Neural cell (in vitro differentiated cells): ENCODE measurements around the gene ICAM3. TPM values are rescaled to one million over a fixed set of nuclear protein-coding genes. Genes with fewer than 3 reads are reported as not detected.

Source experiments
- H2AFZ ChIP-seq: fragments of 200-600, 300-800 bp; sonication (generic), shearing (Covaris generic); 2 replicates; pipeline ENCODE4 v1.6.0; 2014; ENCODE audit warnings: low read depth, mild to moderate bottlenecking, antibody characterized with exemption, low read length, moderate library complexity
- H3F3A ChIP-seq: fragments of 200-600 bp; shearing (Covaris generic); 2 replicates; pipeline ENCODE4 v1.6.1; 2016; ENCODE audit warnings: mild to moderate bottlenecking, moderate library complexity, mixed read lengths, antibody characterized with exemption, low read length; ENCODE audit not compliant: insufficient read depth, poor library complexity, severe bottlenecking
- H3K27ac ChIP-seq: fragments of 200-600, 300-800 bp; sonication (generic), shearing (Covaris generic); 2 replicates; pipeline ENCODE4 v1.5.1; 2014; ENCODE audit warnings: mild to moderate bottlenecking, low read length, moderate library complexity
- H3K27me3 ChIP-seq: fragments of 300-800, 200-600 bp; sonication (generic), shearing (Covaris generic); 2 replicates; pipeline ENCODE4 v1.6.0; 2014; ENCODE audit warnings: mild to moderate bottlenecking, low read depth, low read length, moderate library complexity; ENCODE audit not compliant: insufficient read depth
- H3K36me3 ChIP-seq: fragments of 300-800, 200-600 bp; sonication (generic), shearing (Covaris generic); 2 replicates; pipeline ENCODE4 v1.5.1; 2014; ENCODE audit warnings: mild to moderate bottlenecking, antibody characterized with exemption, low read length, moderate library complexity; ENCODE audit not compliant: insufficient read depth
- H3K4me2 ChIP-seq: fragments of 300-800, 200-600 bp; sonication (generic), shearing (Covaris generic); 2 replicates; pipeline ENCODE4 v1.6.0; 2014; ENCODE audit warnings: mild to moderate bottlenecking, low read length
- H3K4me3 ChIP-seq: fragments of 300-800, 200-600 bp; sonication (generic), shearing (Covaris generic); 2 replicates; pipeline ENCODE4 v1.5.1; 2014; ENCODE audit warnings: mild to moderate bottlenecking, low read length, moderate library complexity
- H3K79me2 ChIP-seq: fragments of 200-600 bp; shearing (Covaris generic); replicated peaks from 2 replicates; pipeline ENCODE4 v1.6.0; 2014; ENCODE audit warnings: mild to moderate bottlenecking, low read length, moderate library complexity; ENCODE audit not compliant: insufficient read depth
- H3K9ac ChIP-seq: fragments of 300-800, 200-600 bp; sonication (generic), shearing (Covaris generic); 2 replicates; pipeline ENCODE4 v1.6.1; 2016; ENCODE audit warnings: mild to moderate bottlenecking, low read length, mixed read lengths
- H3K9me2 ChIP-seq: fragments of 200-600 bp; shearing (Covaris generic); 2 replicates; pipeline ENCODE4 v1.6.1; 2016; ENCODE audit warnings: mild to moderate bottlenecking, low read length, mixed read lengths; ENCODE audit not compliant: insufficient read depth
- H3K9me3 ChIP-seq: fragments of 200-600, 300-800 bp; sonication (generic), shearing (Covaris generic); 2 replicates; pipeline ENCODE4 v1.6.1; 2016; ENCODE audit warnings: mild to moderate bottlenecking, mixed run types, low read length, moderate library complexity, mixed read lengths
- H4K20me1 ChIP-seq: fragments of 200-600 bp; shearing (Covaris generic); 2 replicates; pipeline ENCODE4 v1.6.1; 2016; ENCODE audit warnings: mild to moderate bottlenecking, mixed run types; ENCODE audit not compliant: insufficient read depth
- EP300 ChIP-seq: fragments of 450-650 bp; conservative IDR thresholded peaks from 2 replicates; pipeline ENCODE4 v1.6.1; 2014; ENCODE audit warnings: antibody characterized with exemption, mild to moderate bottlenecking, moderate library complexity; ENCODE audit not compliant: poor library complexity, severe bottlenecking
- EZH2 ChIP-seq: fragments of 200-600, 300-800 bp; shearing (Covaris generic), sonication (generic); IDR thresholded peaks from 2 replicates; pipeline ENCODE4 v1.6.1; 2014; ENCODE audit warnings: antibody characterized with exemption, low read length, borderline replicate concordance, mild to moderate bottlenecking; ENCODE audit not compliant: insufficient read depth, poor library complexity, severe bottlenecking
- MXI1 ChIP-seq: fragments of 450-650 bp; conservative IDR thresholded peaks from 2 replicates; pipeline ENCODE4 v1.6.1; 2014; ENCODE audit warnings: antibody characterized with exemption, mild to moderate bottlenecking; ENCODE audit not compliant: poor library complexity, severe bottlenecking
- POLR2AphosphoS5 ChIP-seq: IDR thresholded peaks from 2 replicates; pipeline ENCODE4 v1.6.1; 2012
- RAD21 ChIP-seq: fragments of 450-650 bp; conservative IDR thresholded peaks from 2 replicates; pipeline ENCODE4 v1.6.1; 2014; ENCODE audit warnings: antibody characterized with exemption, mild to moderate bottlenecking, moderate library complexity
- SMC3 ChIP-seq: fragments of 450-650 bp; conservative IDR thresholded peaks from 2 replicates; pipeline ENCODE4 v1.6.1; 2014; ENCODE audit warnings: antibody characterized with exemption, mild to moderate bottlenecking, moderate library complexity; ENCODE audit not compliant: poor library complexity
- TAF1 ChIP-seq: IDR thresholded peaks from 2 replicates; pipeline ENCODE4 v1.6.1; 2012; ENCODE audit warnings: low read depth
- polyA plus RNA-seq: library from polyadenylated mRNA; depleted of rRNA; stranded (reverse); fragments of >200 nt; gene quantifications from 2 replicates; pipeline ENCODE4 v1.2.3, GENCODE V29; 2014
- TF ChIP-seq, protein P1 (sequence below): IDR thresholded peaks from 2 replicates; pipeline ENCODE4 v1.6.1; 2012; ENCODE audit warnings: borderline replicate concordance
- TF ChIP-seq, protein P2 (sequence below): fragments of 450-650 bp; IDR thresholded peaks from 2 replicates; pipeline ENCODE4 v1.5.1; 2014; ENCODE audit warnings: antibody characterized with exemption, mild to moderate bottlenecking, moderate library complexity; ENCODE audit not compliant: poor library complexity, severe bottlenecking

The ICAM3 gene
- polyA plus RNA-seq, 1 donor from 2014 or later: 0.53 TPM

DNA sequence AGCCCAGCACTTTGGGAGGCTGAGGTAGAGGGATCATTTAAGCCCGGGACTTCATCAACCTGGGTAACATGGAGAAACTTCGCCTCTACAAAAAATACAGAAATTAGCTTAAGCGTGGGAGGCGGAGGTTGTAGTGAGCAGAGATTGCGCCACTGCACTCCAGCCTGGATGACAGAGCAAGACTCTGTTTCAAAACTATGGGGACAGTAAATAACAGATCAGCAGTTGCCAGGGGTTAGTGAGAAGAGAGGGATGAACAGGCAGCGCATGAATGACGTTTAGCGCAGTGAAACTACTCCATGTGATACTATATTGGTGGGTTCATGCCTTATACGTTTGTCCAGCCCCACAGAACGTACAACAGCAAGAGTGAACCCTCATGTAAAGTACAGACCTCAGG is 7.1 kb upstream of the ICAM3 start:
- no peak for TF ChIP-seq MXI1
- no peak for TF ChIP-seq EP300
- no peak for TF ChIP-seq TAF1
- TF ChIP-seq RAD21: no peak
- TF ChIP-seq, protein P1, sequence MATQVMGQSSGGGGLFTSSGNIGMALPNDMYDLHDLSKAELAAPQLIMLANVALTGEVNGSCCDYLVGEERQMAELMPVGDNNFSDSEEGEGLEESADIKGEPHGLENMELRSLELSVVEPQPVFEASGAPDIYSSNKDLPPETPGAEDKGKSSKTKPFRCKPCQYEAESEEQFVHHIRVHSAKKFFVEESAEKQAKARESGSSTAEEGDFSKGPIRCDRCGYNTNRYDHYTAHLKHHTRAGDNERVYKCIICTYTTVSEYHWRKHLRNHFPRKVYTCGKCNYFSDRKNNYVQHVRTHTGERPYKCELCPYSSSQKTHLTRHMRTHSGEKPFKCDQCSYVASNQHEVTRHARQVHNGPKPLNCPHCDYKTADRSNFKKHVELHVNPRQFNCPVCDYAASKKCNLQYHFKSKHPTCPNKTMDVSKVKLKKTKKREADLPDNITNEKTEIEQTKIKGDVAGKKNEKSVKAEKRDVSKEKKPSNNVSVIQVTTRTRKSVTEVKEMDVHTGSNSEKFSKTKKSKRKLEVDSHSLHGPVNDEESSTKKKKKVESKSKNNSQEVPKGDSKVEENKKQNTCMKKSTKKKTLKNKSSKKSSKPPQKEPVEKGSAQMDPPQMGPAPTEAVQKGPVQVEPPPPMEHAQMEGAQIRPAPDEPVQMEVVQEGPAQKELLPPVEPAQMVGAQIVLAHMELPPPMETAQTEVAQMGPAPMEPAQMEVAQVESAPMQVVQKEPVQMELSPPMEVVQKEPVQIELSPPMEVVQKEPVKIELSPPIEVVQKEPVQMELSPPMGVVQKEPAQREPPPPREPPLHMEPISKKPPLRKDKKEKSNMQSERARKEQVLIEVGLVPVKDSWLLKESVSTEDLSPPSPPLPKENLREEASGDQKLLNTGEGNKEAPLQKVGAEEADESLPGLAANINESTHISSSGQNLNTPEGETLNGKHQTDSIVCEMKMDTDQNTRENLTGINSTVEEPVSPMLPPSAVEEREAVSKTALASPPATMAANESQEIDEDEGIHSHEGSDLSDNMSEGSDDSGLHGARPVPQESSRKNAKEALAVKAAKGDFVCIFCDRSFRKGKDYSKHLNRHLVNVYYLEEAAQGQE: no peak
- no peak for TF ChIP-seq POLR2AphosphoS5
- Histone ChIP-seq H3K36me3 (no peaks in the 10 kb centered on the region), H3K9me3 (no peaks in the 10 kb centered on the region), H3K27ac (no peak overlapping the region), H3F3A (no peaks in the 10 kb centered on the region), H3K9ac (no peak overlapping the region), H3K4me3 (no peak overlapping the region), H3K4me2 (no peak overlapping the region), H3K27me3 (no peaks in the 10 kb centered on the region), H4K20me1 (no peaks in the 10 kb centered on the region), H2AFZ (no peak overlapping the region), H3K9me2 (no peaks in the 10 kb centered on the region), H3K79me2 (no peaks in the 10 kb centered on the region)

DNA sequence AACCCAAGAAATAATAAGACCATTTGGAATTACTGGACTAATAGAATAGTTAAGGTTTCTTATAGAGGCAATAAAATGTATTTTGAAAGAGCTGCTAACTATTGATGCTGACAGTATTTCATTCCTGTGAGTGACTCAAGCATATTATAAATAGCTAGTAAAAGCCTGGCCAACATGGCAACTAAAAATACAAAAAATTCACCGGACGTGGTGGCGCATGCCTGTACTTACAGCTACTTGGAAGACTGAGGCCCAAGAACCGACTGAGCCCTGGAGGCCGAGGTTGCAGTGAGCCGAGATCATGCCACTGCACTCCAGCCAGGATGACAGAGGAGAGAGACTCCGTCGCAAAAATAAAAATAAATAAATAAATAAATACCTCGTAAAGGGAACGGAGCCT is 5.4 kb upstream of the ICAM3 start:
- H3K27ac ChIP-seq: no peak overlapping the region
- TF ChIP-seq RAD21 (no peak), MXI1 (no peak), SMC3 (no peak), TAF1 (no peak), EZH2 (no peak)
- TF ChIP-seq, protein P2, sequence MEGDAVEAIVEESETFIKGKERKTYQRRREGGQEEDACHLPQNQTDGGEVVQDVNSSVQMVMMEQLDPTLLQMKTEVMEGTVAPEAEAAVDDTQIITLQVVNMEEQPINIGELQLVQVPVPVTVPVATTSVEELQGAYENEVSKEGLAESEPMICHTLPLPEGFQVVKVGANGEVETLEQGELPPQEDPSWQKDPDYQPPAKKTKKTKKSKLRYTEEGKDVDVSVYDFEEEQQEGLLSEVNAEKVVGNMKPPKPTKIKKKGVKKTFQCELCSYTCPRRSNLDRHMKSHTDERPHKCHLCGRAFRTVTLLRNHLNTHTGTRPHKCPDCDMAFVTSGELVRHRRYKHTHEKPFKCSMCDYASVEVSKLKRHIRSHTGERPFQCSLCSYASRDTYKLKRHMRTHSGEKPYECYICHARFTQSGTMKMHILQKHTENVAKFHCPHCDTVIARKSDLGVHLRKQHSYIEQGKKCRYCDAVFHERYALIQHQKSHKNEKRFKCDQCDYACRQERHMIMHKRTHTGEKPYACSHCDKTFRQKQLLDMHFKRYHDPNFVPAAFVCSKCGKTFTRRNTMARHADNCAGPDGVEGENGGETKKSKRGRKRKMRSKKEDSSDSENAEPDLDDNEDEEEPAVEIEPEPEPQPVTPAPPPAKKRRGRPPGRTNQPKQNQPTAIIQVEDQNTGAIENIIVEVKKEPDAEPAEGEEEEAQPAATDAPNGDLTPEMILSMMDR: no peak
- no peaks in the 10 kb centered on the region for H3K36me3 ChIP-seq

DNA sequence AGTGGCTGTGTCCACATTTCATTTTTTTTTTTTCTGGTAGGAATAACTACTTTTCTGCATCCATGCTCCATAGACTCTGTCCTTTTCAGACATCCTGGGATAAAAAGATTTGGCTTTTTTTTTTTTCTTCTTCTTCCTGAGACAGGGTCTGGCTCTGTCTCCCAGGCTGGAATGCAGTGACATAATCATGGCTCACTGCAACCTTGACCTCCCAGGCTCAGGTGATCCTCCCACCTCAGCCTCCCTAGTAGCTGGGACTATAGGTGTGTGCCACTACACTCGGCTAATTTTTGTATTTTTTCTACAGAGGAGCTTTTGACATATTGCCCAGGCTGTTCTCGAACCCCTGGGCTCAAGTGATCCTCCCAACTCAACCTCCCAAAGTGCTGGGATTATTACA is 4.1 kb upstream of the ICAM3 start:
- no peak overlapping the region for H3K4me2 ChIP-seq
- H3F3A ChIP-seq: no peaks in the 10 kb centered on the region
- H3K9me3 ChIP-seq: no peaks in the 10 kb centered on the region
- H2AFZ ChIP-seq: no peak overlapping the region
- H3K9me2 ChIP-seq: no peaks in the 10 kb centered on the region
- no peak for TF ChIP-seq SMC3
- TF ChIP-seq RAD21: no peak
- no peak for TF ChIP-seq POLR2AphosphoS5
- TF ChIP-seq EZH2: no peak
- TF ChIP-seq MXI1: no peak
- TF ChIP-seq TAF1: no peak
- TF ChIP-seq EP300: no peak
- TF ChIP-seq, protein P1: no peak
- TF ChIP-seq, protein P2: no peak
- H3K9ac ChIP-seq: no peak overlapping the region
- no peak overlapping the region for H3K27ac ChIP-seq
- no peaks in the 10 kb centered on the region for H4K20me1 ChIP-seq
- no peak overlapping the region for H3K4me3 ChIP-seq
- no peaks in the 10 kb centered on the region for H3K27me3 ChIP-seq
- H3K79me2 ChIP-seq: no peaks in the 10 kb centered on the region
- no peaks in the 10 kb centered on the region for H3K36me3 ChIP-seq

More for the DNA sequence above, 5.4 kb upstream of the ICAM3 start:
- Histone ChIP-seq H3K9me3 (no peaks in the 10 kb centered on the region), H3K9ac (no peak overlapping the region), H3K27me3 (no peaks in the 10 kb centered on the region), H3K9me2 (no peaks in the 10 kb centered on the region), H3K4me3 (no peak overlapping the region), H2AFZ (no peak overlapping the region), H3F3A (no peaks in the 10 kb centered on the region), H4K20me1 (no peaks in the 10 kb centered on the region), H3K79me2 (no peaks in the 10 kb centered on the region), H3K4me2 (no peak overlapping the region)
